ENCODE data around the gene SLC24A4.

The SLC24A4 gene

GRCh38 chr14:92380131-92380530 lies 57.2 kb downstream of the SLC24A4 start:
- Histone ChIP-seq H3K4me3 (replicated peaks; ENCODE audit: insufficient read depth, low read length) (no peak overlapping the region), H3K27ac (replicated peaks) (no peak overlapping the region), H3K27me3 (ENCODE audit: insufficient read depth, poor library complexity, severe bottlenecking) (no peaks in the 10 kb centered on the region)
- DNase-seq (ENCODE audit: low read depth in 1 of 2, low spot score in 1 of 2): no peak
- TF ChIP-seq SPI1 (IDR thresholded peaks at IDR 0.05; ENCODE audit: borderline replicate concordance, low read depth): no peak
- TF ChIP-seq, protein P1, sequence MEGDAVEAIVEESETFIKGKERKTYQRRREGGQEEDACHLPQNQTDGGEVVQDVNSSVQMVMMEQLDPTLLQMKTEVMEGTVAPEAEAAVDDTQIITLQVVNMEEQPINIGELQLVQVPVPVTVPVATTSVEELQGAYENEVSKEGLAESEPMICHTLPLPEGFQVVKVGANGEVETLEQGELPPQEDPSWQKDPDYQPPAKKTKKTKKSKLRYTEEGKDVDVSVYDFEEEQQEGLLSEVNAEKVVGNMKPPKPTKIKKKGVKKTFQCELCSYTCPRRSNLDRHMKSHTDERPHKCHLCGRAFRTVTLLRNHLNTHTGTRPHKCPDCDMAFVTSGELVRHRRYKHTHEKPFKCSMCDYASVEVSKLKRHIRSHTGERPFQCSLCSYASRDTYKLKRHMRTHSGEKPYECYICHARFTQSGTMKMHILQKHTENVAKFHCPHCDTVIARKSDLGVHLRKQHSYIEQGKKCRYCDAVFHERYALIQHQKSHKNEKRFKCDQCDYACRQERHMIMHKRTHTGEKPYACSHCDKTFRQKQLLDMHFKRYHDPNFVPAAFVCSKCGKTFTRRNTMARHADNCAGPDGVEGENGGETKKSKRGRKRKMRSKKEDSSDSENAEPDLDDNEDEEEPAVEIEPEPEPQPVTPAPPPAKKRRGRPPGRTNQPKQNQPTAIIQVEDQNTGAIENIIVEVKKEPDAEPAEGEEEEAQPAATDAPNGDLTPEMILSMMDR (IDR thresholded peaks at IDR 0.05; ENCODE audit: insufficient read depth, low read length): no peak
- TF ChIP-seq GABPA (IDR thresholded peaks at IDR 0.05; ENCODE audit: low read depth): no peak
- TF ChIP-seq POLR2AphosphoS5 (IDR thresholded peaks at IDR 0.05; ENCODE audit: low read depth): no peak
- TF ChIP-seq REST (IDR thresholded peaks at IDR 0.05; ENCODE audit: insufficient replicate concordance, low read depth): no peak

DNA sequence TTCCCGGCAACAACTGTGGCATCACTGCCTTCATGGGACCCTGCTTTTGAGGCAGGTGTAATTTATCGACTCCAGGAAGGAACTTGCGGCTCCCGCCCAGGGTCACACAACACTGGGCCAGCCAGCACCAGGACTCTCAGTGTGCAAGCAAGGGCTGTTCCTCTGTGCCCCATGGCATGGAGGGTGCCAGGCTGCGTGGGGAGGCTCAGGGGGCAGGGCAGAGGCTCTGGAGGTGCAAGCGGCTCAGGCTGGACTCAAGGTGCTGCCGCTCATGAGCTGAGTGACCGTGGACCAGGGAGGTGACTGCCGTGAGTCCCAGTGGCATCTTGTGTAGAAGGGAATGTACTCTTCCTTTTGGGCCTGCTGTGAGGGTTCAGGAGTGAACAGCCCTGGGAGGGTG lies 57.6 kb downstream of the SLC24A4 start:
- Histone ChIP-seq H3K4me3 (replicated peaks; ENCODE audit: insufficient read depth, low read length) (no peak overlapping the region), H3K27me3 (ENCODE audit: insufficient read depth, poor library complexity, severe bottlenecking) (no peaks in the 10 kb centered on the region), H3K27ac (replicated peaks) (no peak overlapping the region)
- TF ChIP-seq REST (IDR thresholded peaks at IDR 0.05; ENCODE audit: insufficient replicate concordance, low read depth) (no peak), GABPA (IDR thresholded peaks at IDR 0.05; ENCODE audit: low read depth) (no peak), SPI1 (IDR thresholded peaks at IDR 0.05; ENCODE audit: borderline replicate concordance, low read depth) (no peak), POLR2AphosphoS5 (IDR thresholded peaks at IDR 0.05; ENCODE audit: low read depth) (no peak)
- TF ChIP-seq, protein P1 (IDR thresholded peaks at IDR 0.05; ENCODE audit: insufficient read depth, low read length): no peak
- DNase-seq (ENCODE audit: low read depth in 1 of 2, low spot score in 1 of 2): no peak

- no peak overlapping the region for H3K27ac ChIP-seq (replicated peaks)
- H3K4me3 ChIP-seq (replicated peaks; ENCODE audit: insufficient read depth, low read length): no peak overlapping the region
- DNase-seq (ENCODE audit: low read depth in 1 of 2, low spot score in 1 of 2): peak in 1 of 2 experiments; percentile 15
- no peak for TF ChIP-seq GABPA (IDR thresholded peaks at IDR 0.05; ENCODE audit: low read depth)
- TF ChIP-seq, protein P1 (IDR thresholded peaks at IDR 0.05; ENCODE audit: insufficient read depth, low read length): peak; percentile 56
- no peaks in the 10 kb centered on the region for H3K27me3 ChIP-seq (ENCODE audit: insufficient read depth, poor library complexity, severe bottlenecking)
These were observed 59.7 kb downstream of the SLC24A4 start for GRCh38 chr14:92382677-92383076.

DNA sequence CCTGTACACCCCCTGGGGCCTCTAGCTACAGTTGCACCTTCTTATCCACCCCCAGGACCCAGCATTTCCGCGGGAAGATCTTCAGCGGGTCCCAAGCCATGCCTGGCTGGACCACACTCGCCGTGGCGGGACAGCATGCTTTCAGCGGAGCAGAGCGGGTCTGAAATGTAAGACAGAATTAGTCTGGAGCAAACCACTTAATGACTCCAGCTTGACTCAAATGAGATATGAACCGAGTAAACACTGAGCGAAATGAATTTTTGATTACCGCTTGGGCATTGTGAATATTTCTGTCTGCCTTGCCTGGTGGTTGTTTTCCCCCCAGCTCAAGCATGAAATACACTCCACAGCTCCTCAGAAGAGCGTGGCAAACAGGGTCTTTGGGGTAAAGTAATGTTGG lies 60.8 kb downstream of the SLC24A4 start:
- Histone ChIP-seq H3K27me3 (ENCODE audit: insufficient read depth, poor library complexity, severe bottlenecking) (no peaks in the 10 kb centered on the region), H3K27ac (replicated peaks) (no peak overlapping the region), H3K4me3 (replicated peaks; ENCODE audit: insufficient read depth, low read length) (no peak overlapping the region)
- TF ChIP-seq, protein P1 (IDR thresholded peaks at IDR 0.05; ENCODE audit: insufficient read depth, low read length): no peak
- TF ChIP-seq SPI1 (IDR thresholded peaks at IDR 0.05; ENCODE audit: borderline replicate concordance, low read depth) (no peak), GABPA (IDR thresholded peaks at IDR 0.05; ENCODE audit: low read depth) (no peak), REST (IDR thresholded peaks at IDR 0.05; ENCODE audit: insufficient replicate concordance, low read depth) (no peak), POLR2AphosphoS5 (IDR thresholded peaks at IDR 0.05; ENCODE audit: low read depth) (no peak)
- DNase-seq (ENCODE audit: low read depth in 1 of 2, low spot score in 1 of 2): no peak
